ENCODE results near the gene REC114.
"Not testable (repeated sequence)": the region's sequence is repeated elsewhere in the genome, so short reads cannot be mapped to it uniquely, and the experiment has no call there.

REC114 gene

GRCh38 chr15:73460662-73461061 is 17.7 kb downstream of the REC114 start:
- no peak for DNase-seq

GRCh38 chr15:73464602-73465001 is 21.6 kb downstream of the REC114 start:
- no peak for DNase-seq

GRCh38 chr15:73467758-73468157 is 24.8 kb downstream of the REC114 start:
- DNase-seq, result no peak

- no peak for DNase-seq
Observed at GRCh38 chr15:73474785-73475184, 31.8 kb downstream of the REC114 start.

GRCh38 chr15:73476704-73477216 is 33.8 kb downstream of the REC114 start:
- DNase-seq, result no peak

- DNase-seq, result no peak
Observed at GRCh38 chr15:73480050-73480449, 37.1 kb downstream of the REC114 start.

GRCh38 chr15:73482166-73482565 is 39.2 kb downstream of the REC114 start:
- no peak for DNase-seq

GRCh38 chr15:73483053-73483452 is 40.1 kb downstream of the REC114 start:
- no peak for DNase-seq

- no peak for DNase-seq
Observed at GRCh38 chr15:73485372-73485771, 42.4 kb downstream of the REC114 start.

- DNase-seq, result not testable (repeated sequence)
Observed at GRCh38 chr15:73485885-73486284, 42.9 kb downstream of the REC114 start.

GRCh38 chr15:73488698-73489097 is 45.7 kb downstream of the REC114 start:
- DNase-seq, result no peak

GRCh38 chr15:73493922-73494321 is 51.0 kb downstream of the REC114 start:
- DNase-seq, result no peak

GRCh38 chr15:73495181-73495580 is 52.2 kb downstream of the REC114 start:
- no peak for DNase-seq

- DNase-seq, result no peak
Observed at GRCh38 chr15:73500696-73501095, 57.7 kb downstream of the REC114 start.

GRCh38 chr15:73504885-73505284 is 61.9 kb downstream of the REC114 start:
- no peak for DNase-seq

GRCh38 chr15:73515527-73515926 is 72.6 kb downstream of the REC114 start:
- no peak for DNase-seq

GRCh38 chr15:73517566-73517965 is 74.6 kb downstream of the REC114 start:
- DNase-seq, result no peak

- DNase-seq, result no peak
Observed at GRCh38 chr15:73518180-73518862, 75.4 kb downstream of the REC114 start.

- DNase-seq, result no peak
Observed at GRCh38 chr15:73518876-73519733, 76.1 kb downstream of the REC114 start.

GRCh38 chr15:73522011-73522410 is 79.0 kb downstream of the REC114 start:
- DNase-seq, result no peak

GRCh38 chr15:73524919-73525318 is 82.0 kb downstream of the REC114 start:
- DNase-seq, result no peak

- no peak for DNase-seq
Observed at GRCh38 chr15:73527598-73527997, 84.6 kb downstream of the REC114 start.

- no peak for DNase-seq
Observed at GRCh38 chr15:73530649-73531048, 87.7 kb downstream of the REC114 start.

GRCh38 chr15:73538123-73538522 is 95.2 kb downstream of the REC114 start:
- DNase-seq, result no peak

All from NK-92 treated with Interleukin-12 subunit alpha and Interleukin-12 subunit beta, amount 100 ng/mL, for 24 hours (cell line).